Activated naive CD8-positive, alpha-beta T cell treated with anti-CD3 and anti-CD28 coated beads for 36 hours (primary cell): ENCODE results near the gene MCF2L. TPM values are rescaled to one million over a fixed set of nuclear protein-coding genes. Genes with fewer than 3 reads are reported as not detected.

Source experiments
- DNase-seq: peaks from one replicate; pipeline ENCODE4 v3.0.0; 2021
- H3K27ac Mint-ChIP-seq: one replicate; pipeline ENCODE4 v1.8.0; 2022; ENCODE audit warnings: mild to moderate bottlenecking, moderate library complexity, mixed read lengths
- H3K27me3 Mint-ChIP-seq: one replicate; pipeline ENCODE4 v1.8.0; 2022; ENCODE audit warnings: mild to moderate bottlenecking, mixed read lengths
- H3K36me3 Mint-ChIP-seq: one replicate; pipeline ENCODE4 v1.8.0; 2021; ENCODE audit warnings: mild to moderate bottlenecking, mixed read lengths
- H3K4me1 Mint-ChIP-seq: one replicate; pipeline ENCODE4 v1.8.0; 2021; ENCODE audit warnings: mixed read lengths
- H3K4me3 Mint-ChIP-seq: one replicate; pipeline ENCODE4 v1.8.0; 2022; ENCODE audit warnings: mild to moderate bottlenecking, moderate library complexity, mixed read lengths
- H3K9me3 Mint-ChIP-seq: one replicate; pipeline ENCODE4 v1.8.0; 2022; ENCODE audit warnings: mixed read lengths
- total RNA-seq, 2 experiments: library from RNA; stranded (reverse); gene quantifications; one replicate each; pipeline ENCODE4 v1.2.3, GENCODE V29; 2021

The MCF2L gene
- total RNA-seq, 2 experiments from 2014 or later: 9.3 to 10.7 TPM

DNA sequence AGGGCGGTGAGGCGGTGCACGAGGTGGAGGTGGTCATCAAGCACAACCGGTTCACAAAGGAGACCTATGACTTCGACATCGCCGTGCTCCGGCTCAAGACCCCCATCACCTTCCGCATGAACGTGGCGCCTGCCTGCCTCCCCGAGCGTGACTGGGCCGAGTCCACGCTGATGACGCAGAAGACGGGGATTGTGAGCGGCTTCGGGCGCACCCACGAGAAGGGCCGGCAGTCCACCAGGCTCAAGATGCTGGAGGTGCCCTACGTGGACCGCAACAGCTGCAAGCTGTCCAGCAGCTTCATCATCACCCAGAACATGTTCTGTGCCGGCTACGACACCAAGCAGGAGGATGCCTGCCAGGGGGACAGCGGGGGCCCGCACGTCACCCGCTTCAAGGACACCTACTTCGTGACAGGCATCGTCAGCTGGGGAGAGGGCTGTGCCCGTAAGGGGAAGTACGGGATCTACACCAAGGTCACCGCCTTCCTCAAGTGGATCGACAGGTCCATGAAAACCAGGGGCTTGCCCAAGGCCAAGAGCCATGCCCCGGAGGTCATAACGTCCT lies 180.0 kb downstream of the MCF2L start:
- DNase-seq: no peak
- Mint-ChIP-seq H3K27me3 (peaks cover 25% of the 10 kb centered on the region), H3K36me3 (peaks cover 1% of the 10 kb centered on the region), H3K27ac (no peak overlapping the region), H3K4me1 (peaks cover 17% of the 10 kb centered on the region), H3K9me3 (peaks cover 1% of the 10 kb centered on the region), H3K4me3 (no peak overlapping the region)

Other genes with a start within 250 kb of the MCF2L start
- gene F7, start 136.6 kb downstream of the MCF2L start, total RNA-seq: under 1 TPM; 0.49 to 0.94 TPM
- gene F10, start 153.6 kb downstream of the MCF2L start, total RNA-seq: not detected
- under 1 TPM in 1 of 2 experiments, not detected in 1; 0.14 TPM for gene PROZ, start 189.4 kb downstream of the MCF2L start, total RNA-seq
- 10 to 100 TPM; 65.6 TPM for gene PCID2, start 239.5 kb downstream of the MCF2L start, total RNA-seq
- gene CUL4A, start 240.4 kb downstream of the MCF2L start, total RNA-seq: 10 to 100 TPM; 87.7 to 88.9 TPM